Mesendoderm (in vitro differentiated cells): ENCODE measurements around the gene NUCB2. TPM values are rescaled to one million over a fixed set of nuclear protein-coding genes. Genes with fewer than 3 reads are reported as not detected.
"Not testable (repeated sequence)": the region's sequence is repeated elsewhere in the genome, so short reads cannot be mapped to it uniquely, and the experiment has no call there.

Experiments
- DNase-seq: peaks from one replicate; pipeline ENCODE4 v3.0.0; 2013
- H2AK5ac ChIP-seq: 2 replicates; pipeline ENCODE4 v1.6.1; 2013; ENCODE audit warnings: low read length, inconsistent platforms
- H2BK120ac ChIP-seq: 2 replicates; pipeline ENCODE4 v1.6.1; 2013; ENCODE audit warnings: low read depth, mild to moderate bottlenecking, low read length, moderate library complexity, mixed read lengths
- H2BK15ac ChIP-seq: replicated peaks from 2 replicates; pipeline ENCODE4 v1.6.1; 2013; ENCODE audit warnings: low read depth, mild to moderate bottlenecking, moderate library complexity
- H2BK5ac ChIP-seq: 2 replicates; pipeline ENCODE4 v1.6.1; 2013; ENCODE audit warnings: low read length, inconsistent platforms
- H3K18ac ChIP-seq: 2 replicates; pipeline ENCODE4 v1.6.1; 2013; ENCODE audit warnings: mild to moderate bottlenecking, low read length, mixed read lengths
- H3K23ac ChIP-seq: one replicate; pipeline ENCODE4 v1.6.1; 2013; ENCODE audit warnings: low read length
- H3K27ac ChIP-seq: 2 replicates; pipeline ENCODE4 v1.5.1; 2013; ENCODE audit warnings: low read depth, mild to moderate bottlenecking, inconsistent platforms, low read length, moderate library complexity
- H3K27me3 ChIP-seq: 2 replicates; pipeline ENCODE4 v1.6.1; 2013; ENCODE audit warnings: low read length, control low read depth, mild to moderate bottlenecking, inconsistent platforms; ENCODE audit not compliant: insufficient read depth, poor library complexity
- H3K36me3 ChIP-seq: 2 replicates; pipeline ENCODE4 v1.6.1; 2013; ENCODE audit warnings: low read length, inconsistent platforms; ENCODE audit not compliant: control insufficient read depth, insufficient read depth
- H3K4ac ChIP-seq: one replicate; pipeline ENCODE4 v1.6.1; 2013; ENCODE audit warnings: low read depth, mild to moderate bottlenecking, low read length, moderate library complexity
- H3K4me1 ChIP-seq: 2 replicates; pipeline ENCODE4 v1.6.1; 2013; ENCODE audit warnings: low read depth, low read length, inconsistent platforms; ENCODE audit not compliant: control insufficient read depth
- H3K4me2 ChIP-seq: 2 replicates; pipeline ENCODE4 v1.6.1; 2013; ENCODE audit warnings: low read length
- H3K4me3 ChIP-seq: 2 replicates; pipeline ENCODE4 v1.5.1; 2013; ENCODE audit warnings: mild to moderate bottlenecking, low read length
- H3K56ac ChIP-seq: one replicate; pipeline ENCODE4 v1.6.1; 2013; ENCODE audit warnings: low read length
- H3K79me1 ChIP-seq: 2 replicates; pipeline ENCODE4 v1.6.1; 2013; ENCODE audit warnings: low read length, inconsistent platforms
- H3K79me2 ChIP-seq: 2 replicates; pipeline ENCODE4 v1.6.1; 2013; ENCODE audit warnings: mild to moderate bottlenecking, low read length; ENCODE audit not compliant: control insufficient read depth, insufficient read depth
- H3K9ac ChIP-seq: 2 replicates; pipeline ENCODE4 v1.6.1; 2013; ENCODE audit warnings: low read length, inconsistent platforms
- H4K5ac ChIP-seq: one replicate; pipeline ENCODE4 v1.6.1; 2013; ENCODE audit warnings: low read length
- H4K8ac ChIP-seq: one replicate; pipeline ENCODE4 v1.6.1; 2013; ENCODE audit warnings: low read depth, mild to moderate bottlenecking, control low read depth, low read length, moderate library complexity
- WGBS: extraction: QIAGEN DNeasy Blood & Tissue Kit; methylation state at CpG from one replicate; pipeline ENCODE4 v1.1.7; 2013; ENCODE audit warnings: low lambda C conversion rate, missing lambda C conversion rate; ENCODE audit not compliant: insufficient coverage; ENCODE audit errors: extremely low coverage; 5-methylcytosine and 5-hydroxymethylcytosine counted together
- polyA plus RNA-seq, 2 experiments: library from polyadenylated mRNA; stranded (reverse); fragments of 200-250 nt; gene quantifications; one replicate each; pipeline ENCODE4 v1.2.3, GENCODE V29; 2013

NUCB2 gene
- polyA plus RNA-seq (2013, experiment 1 of 2), result 22.4 TPM
- polyA plus RNA-seq (2013, experiment 2 of 2), result 23.4 TPM

DNA sequence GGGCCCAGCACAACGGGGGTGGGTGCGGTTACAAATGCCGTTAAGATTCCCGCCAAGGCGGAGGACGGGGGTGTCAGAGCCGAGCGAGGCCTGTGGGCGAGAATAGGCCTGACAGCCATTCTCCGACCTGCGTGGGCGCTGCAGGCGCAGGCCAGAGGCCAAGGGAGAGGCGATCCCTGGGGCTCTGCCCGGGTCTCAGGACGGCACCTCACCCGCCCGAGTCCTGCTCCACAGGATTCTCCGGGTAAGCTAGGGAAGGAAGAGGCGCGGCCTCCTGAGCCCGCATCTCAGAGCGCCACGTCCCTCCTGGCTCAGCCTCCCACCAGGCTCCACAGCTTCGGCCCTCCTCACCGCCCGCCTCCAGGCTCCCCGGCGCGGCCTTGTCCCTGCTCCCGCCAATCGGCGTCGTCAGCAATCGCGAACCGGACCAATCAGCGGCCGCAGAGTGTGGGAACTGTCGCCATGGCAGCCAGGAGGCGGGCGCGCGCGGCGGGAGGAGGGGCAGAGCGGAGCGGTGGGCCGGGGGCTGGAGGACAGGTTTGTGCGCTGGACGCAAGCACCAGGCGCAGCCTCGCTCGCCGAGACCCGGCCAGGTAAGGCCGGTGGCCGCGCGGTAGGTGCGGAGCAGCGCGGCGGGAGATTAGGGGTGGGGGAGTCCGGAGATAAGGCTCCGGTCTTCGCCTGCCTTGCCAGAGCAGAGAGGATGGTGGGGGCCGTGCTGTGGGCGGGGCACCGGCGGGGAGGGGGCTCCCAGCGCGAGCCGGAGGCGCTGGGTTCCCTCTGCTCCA is at the start of gene NUCB2:
Gene NUCB2, plus strand, starts transcription at position 504 of the 788 bp plus-strand sequence. CDS start 18,585 bp downstream, outside the sequence.
- WGBS, result no CpG with 5 or more reads among the region's 75 CpGs
- no peaks in the 10 kb centered on the region for H3K79me2 ChIP-seq

DNA sequence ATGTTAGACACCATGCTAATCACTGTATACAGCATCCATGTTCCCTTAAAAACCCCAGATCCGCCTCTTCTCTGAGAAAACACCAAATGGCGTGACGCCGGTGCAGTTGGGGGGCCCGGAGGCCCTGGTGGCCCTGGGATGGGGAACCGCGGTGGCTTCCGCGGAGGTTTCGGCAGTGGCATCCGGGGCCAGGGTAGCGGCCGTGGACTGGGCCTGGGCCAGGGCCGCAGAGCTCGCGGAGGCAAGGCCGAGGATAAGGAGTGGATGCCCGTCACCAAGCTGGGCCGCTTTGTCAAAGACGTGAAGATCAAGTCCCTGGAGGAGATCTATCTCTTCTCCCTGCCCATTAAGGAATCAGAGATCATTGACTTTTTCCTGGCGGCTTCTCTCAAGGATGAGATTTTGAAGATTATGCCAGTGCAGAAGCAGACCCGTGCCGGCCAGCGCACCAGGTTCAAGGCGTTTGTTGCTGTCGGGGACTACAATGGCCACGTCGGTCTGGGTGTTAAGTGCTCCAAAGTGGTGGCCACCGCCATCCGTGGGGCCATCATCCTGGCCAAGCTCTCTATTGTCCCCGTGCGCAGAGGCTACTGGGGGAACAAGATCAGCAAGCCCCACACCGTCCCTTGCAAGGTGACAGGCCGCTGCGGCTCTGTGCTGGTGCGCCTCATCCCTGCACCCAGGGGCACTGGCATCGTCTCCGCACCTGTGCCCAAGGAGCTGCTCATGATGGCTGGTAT is 48.2 kb upstream of the NUCB2 start:
- not testable (repeated sequence) for H3K56ac ChIP-seq, H3K36me3 ChIP-seq, H3K4me2 ChIP-seq, H2AK5ac ChIP-seq, H3K9ac ChIP-seq, H2BK5ac ChIP-seq, H2BK120ac ChIP-seq, H4K5ac ChIP-seq, H3K4ac ChIP-seq, H3K79me2 ChIP-seq, H3K18ac ChIP-seq, H4K8ac ChIP-seq, H3K27me3 ChIP-seq, DNase-seq, H3K4me1 ChIP-seq, H3K4me3 ChIP-seq, H3K23ac ChIP-seq, H3K79me1 ChIP-seq, H3K27ac ChIP-seq, H2BK15ac ChIP-seq
- WGBS, result no CpG with 5 or more reads among the region's 38 CpGs

More for the DNA sequence above, at the start of gene NUCB2:
- peak; percentile 98 for DNase-seq
- Histone ChIP-seq H3K56ac (peak within 1 kb of the TSS; percentile 97), H3K4me2 (peak within 1 kb of the TSS; percentile 96), H4K5ac (peak within 1 kb of the TSS; percentile 68), H4K8ac (peak within 1 kb of the TSS; percentile 57), H2BK15ac (no peak within 1 kb of the TSS), H3K4ac (peak within 1 kb of the TSS; percentile 18), H2BK5ac (no peak within 1 kb of the TSS), H3K27me3 (no peaks in the 10 kb centered on the region), H3K18ac (peak within 1 kb of the TSS; percentile 95), H3K36me3 (no peaks in the 10 kb centered on the region), H3K4me3 (peak within 1 kb of the TSS; percentile 77), H3K4me1 (no peaks in the 10 kb centered on the region), H2AK5ac (no peak within 1 kb of the TSS), H3K23ac (no peak within 1 kb of the TSS), H3K27ac (peak within 1 kb of the TSS; percentile 36), H3K9ac (peak within 1 kb of the TSS; percentile 87), H2BK120ac (peak within 1 kb of the TSS; percentile 62), H3K79me1 (no peaks in the 10 kb centered on the region)

DNA sequence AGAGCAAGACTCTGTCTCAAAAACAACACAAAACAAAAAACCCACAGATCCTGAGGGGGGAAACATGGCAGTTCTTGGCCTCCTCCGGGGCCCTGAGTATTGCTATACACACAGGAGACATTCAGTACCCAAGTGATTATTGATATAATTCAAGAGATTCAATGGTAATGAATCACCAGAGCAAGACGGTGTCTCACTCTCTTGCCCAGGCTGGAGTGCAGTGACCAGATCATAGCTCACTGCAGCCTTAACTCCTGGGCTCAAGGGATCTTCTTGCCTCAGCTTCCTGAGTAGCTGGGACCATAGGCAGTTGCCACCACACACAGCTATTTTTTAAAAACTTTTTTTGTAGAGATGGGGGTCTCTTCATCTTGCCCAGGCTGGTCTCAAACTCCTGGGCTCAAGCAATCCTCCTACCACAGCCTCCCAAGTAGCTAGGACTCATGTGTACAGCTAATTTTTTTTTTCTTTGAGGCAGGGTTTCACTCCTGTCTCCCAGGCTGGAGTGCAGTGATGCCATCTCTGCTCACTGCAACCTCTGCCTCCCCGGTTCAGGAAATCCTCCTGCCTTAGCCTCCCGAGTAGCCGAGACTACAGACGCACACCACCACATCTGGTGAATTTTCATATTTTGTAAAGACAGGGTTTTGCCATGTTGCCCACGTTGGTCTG is 46.9 kb upstream of the NUCB2 start:
- Histone ChIP-seq H3K79me1 (no peaks in the 10 kb centered on the region), H4K5ac (no peak overlapping the region), H3K27me3 (no peaks in the 10 kb centered on the region), H3K79me2 (no peaks in the 10 kb centered on the region), H2BK5ac (no peak overlapping the region), H3K9ac (no peak overlapping the region), H3K4me2 (no peak overlapping the region), H3K4me1 (no peaks in the 10 kb centered on the region), H3K18ac (no peak overlapping the region), H2BK15ac (no peak overlapping the region), H4K8ac (no peak overlapping the region), H3K4ac (no peak overlapping the region), H3K36me3 (no peaks in the 10 kb centered on the region), H2BK120ac (no peak overlapping the region), H3K4me3 (no peak overlapping the region), H2AK5ac (no peak overlapping the region), H3K23ac (no peak overlapping the region), H3K56ac (no peak overlapping the region), H3K27ac (no peak overlapping the region)
- WGBS, result no CpG with 5 or more reads among the region's 7 CpGs
- DNase-seq, result no peak

DNA sequence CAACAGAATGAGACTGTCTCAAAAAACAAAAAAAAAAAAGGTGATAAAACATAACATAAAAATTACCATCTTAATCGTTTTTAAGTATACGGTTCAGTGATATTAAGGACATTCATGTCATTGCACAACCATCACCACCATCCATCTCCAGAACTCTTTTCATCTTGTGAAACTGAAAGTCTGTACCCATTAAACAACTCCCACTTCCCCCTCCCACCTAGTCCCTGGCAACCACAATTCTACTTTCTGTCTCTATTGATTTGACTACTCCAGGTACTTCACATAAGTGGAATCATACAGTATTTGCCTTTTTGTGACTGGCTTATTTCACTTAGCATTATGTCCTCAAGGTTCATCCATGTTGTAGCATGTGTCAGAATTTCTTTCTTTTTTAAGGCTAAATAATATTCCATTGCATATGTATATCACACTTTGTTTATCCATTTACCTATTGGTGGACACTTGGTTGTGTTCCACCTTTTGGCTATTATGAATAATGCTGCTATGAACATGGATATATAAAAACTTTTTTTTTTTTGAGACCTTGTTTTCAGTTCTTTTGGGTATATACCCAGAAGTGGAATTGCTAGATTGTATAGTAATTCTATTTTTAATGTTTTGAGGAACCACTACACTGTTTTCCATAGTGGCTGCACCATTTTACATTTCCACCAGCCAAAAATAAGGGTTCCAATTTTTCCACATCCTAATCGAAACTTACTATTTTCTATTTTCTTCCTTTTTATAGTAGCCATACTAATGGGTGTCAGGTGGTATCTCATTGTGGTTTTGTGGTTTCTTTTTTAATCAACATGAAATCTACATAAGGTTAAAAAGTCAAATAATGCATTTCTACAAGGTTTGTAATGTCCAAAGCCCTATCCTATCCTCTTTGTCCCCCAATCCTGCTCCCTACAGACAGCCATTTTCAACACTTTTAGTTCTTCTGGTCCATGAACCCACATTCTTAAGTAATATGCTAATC is 45.4 kb upstream of the NUCB2 start:
- Histone ChIP-seq H3K4me1 (no peaks in the 10 kb centered on the region), H3K4me2 (no peak overlapping the region), H3K23ac (no peak overlapping the region), H3K36me3 (no peaks in the 10 kb centered on the region), H2BK5ac (no peak overlapping the region), H3K4me3 (no peak overlapping the region), H3K4ac (no peak overlapping the region), H3K56ac (no peak overlapping the region), H2BK120ac (no peak overlapping the region), H2BK15ac (no peak overlapping the region), H3K79me1 (no peaks in the 10 kb centered on the region), H4K8ac (no peak overlapping the region), H3K18ac (no peak overlapping the region), H3K79me2 (no peaks in the 10 kb centered on the region), H3K9ac (no peak overlapping the region), H4K5ac (no peak overlapping the region), H2AK5ac (no peak overlapping the region), H3K27ac (no peak overlapping the region), H3K27me3 (no peaks in the 10 kb centered on the region)
- no CpG with 5 or more reads among the region's 3 CpGs for WGBS
- no peak for DNase-seq

DNA sequence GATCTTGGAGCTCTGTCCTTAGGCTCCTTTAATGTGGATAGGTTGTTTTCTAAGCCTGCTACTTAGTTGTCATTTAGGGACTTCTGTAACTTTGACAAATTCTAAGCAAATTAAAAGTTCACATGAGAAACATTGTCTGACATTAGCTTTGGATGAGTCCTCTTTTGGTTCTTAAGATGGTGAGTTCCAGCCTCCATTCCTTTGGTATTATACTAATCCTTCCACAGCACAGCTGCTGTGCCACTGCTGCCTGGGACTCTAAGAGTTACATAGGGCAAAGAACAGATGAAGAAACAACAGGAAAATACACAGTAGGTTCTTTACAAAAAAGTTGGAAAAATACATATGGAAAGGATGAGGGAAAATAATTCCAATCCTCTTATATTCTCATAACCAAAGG is 43.4 kb upstream of the NUCB2 start:
- no peak overlapping the region for H4K8ac ChIP-seq

More for the DNA sequence above, 43.4 kb upstream of the NUCB2 start:
- Histone ChIP-seq H3K9ac (no peak overlapping the region), H3K36me3 (no peaks in the 10 kb centered on the region), H4K5ac (no peak overlapping the region), H3K79me2 (no peaks in the 10 kb centered on the region), H3K23ac (no peak overlapping the region), H3K27me3 (no peaks in the 10 kb centered on the region), H3K4ac (no peak overlapping the region), H3K18ac (no peak overlapping the region), H3K79me1 (no peaks in the 10 kb centered on the region), H2AK5ac (no peak overlapping the region), H2BK5ac (no peak overlapping the region), H3K27ac (no peak overlapping the region), H3K4me3 (no peak overlapping the region), H3K4me2 (no peak overlapping the region), H2BK120ac (no peak overlapping the region), H3K4me1 (no peaks in the 10 kb centered on the region), H2BK15ac (no peak overlapping the region), H3K56ac (no peak overlapping the region)
- no peak for DNase-seq
